GM18867 (cell line): ENCODE results near the gene SRC.

Source experiments
- ATAC-seq: cut with Tn5 transposase; IDR thresholded peaks from one replicate; pipeline ENCODE4 v1.9.1; 2021; ENCODE audit warnings: mild to moderate bottlenecking, moderate library complexity; ENCODE audit not compliant: unreplicated experiment

The SRC gene

DNA sequence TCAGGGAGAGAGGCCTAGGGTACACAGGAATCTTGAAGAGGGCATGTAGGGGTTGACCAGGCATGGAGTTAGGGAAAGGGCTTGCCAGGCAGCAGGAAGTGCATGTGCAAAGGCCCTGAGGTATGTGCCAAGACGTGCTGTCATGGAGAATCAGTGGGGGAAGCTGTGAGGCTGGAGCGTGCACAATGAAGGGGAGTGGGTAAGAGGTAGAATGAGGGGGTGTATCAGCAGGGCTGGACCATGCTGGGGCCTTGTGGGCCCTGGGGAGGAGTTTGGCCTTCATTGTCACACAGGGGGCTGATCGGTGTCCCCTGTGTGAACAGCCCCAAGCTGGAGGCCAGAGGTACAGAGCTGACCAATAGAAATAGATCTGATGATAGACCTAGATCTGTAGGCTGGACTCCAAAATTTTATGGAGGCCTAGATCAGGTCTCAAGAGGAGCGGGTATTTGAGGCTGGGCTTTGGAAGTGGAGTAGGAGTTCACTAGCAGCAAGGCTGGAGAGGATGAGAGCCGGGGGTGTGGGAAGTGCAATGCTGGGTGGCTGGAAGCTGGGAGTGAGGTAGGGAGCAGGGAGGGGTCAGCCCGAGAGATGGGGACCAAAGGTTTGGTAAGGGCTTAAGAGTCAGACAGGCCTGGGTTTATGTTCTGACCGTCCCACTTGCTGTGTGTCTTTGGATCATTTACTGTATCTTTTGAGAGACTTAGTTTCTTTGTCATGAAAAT, 3.0 kb downstream of the SRC start:
- no peak for ATAC-seq

DNA sequence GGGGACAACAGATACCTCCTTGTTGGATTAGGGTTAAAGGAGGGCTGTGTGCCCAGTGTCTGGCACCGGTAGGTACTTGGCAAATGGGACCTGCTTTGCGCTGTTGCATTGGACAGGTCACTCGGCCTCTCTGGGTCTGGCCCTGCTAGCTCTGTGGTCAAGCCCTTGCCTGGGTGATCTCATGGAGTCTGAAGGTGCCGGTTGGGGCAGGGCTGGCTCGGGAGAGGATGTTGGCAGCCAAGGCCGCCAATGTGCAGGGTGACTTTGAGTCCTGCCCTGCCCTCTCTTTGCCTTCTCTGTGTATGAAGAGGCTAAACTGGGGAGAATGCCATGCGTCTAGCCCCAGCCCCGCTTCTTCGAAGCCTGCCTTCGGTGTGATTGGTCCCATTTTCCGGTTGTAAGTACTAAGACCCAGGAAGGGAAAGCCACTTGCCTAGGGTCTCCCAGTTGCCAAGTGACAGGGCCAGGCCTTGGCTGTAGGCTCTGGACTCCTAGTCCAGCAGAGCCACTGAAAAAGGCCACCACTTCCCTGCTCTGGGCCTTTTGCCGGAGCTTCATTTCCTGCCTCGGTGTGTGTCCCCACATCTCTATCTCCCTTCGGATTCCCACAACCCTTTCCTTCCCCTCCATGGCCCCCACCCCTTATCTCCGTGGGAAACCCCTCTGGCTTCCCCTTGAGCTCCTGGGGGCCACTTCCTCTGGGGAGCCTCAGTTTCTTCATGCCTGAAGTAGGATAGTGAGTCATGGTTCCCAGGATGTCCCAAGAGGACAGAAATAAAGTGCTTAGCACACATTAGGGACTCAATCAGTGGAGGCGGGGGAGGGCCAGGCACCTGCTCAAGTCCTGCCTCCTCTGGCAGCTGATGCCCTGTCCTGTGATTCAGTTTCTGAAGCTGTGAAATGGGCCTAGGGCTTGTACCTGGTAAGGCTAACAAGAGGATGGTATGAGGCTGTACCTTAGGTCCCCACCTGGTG, 3.9 kb downstream of the SRC start:
- no peak for ATAC-seq

DNA sequence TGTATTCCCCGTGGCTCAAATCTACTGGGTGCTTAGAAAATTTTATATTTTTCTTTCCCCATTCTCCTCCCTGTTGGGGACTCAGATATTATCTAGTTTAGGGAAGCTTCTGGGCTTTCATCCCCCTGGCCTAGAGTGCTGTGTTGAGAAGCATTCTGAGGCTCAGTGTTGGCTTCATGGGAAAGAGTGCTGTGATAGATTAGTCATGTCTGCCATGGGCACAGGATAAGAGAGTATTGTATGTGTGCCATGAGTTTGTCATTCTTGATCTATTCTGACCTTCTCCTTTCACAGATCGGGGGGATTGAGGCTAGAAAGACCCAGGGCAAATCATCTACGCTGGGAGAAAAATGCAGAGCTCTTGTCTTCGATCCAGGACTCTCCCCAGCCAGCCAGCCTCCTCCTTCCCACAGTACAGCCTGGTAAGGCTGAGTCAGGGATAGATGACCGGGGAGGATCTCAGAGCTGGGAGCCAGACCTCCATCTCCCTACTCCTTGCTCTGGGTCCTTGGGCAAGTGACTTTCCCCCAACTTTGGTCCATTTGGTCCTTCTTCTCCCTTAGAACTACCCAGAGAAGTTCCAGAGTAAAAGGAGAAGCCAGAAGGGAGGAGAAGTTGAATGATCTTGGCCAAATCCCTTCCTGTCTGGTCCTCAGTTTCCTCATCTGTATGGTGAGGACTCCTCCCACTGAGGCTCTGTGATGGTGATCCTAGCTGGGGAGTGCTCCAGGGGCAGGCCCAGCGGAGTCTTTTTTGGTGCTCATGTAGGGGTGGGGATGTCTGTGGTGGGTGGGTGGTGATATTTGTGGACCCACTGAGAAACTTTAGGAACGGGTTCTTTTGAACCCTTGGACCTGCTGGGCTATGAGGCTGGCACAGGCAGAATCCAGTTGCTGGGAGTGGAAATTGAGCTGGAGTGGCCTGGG, 5.0 kb downstream of the SRC start:
- ATAC-seq = no peak

DNA sequence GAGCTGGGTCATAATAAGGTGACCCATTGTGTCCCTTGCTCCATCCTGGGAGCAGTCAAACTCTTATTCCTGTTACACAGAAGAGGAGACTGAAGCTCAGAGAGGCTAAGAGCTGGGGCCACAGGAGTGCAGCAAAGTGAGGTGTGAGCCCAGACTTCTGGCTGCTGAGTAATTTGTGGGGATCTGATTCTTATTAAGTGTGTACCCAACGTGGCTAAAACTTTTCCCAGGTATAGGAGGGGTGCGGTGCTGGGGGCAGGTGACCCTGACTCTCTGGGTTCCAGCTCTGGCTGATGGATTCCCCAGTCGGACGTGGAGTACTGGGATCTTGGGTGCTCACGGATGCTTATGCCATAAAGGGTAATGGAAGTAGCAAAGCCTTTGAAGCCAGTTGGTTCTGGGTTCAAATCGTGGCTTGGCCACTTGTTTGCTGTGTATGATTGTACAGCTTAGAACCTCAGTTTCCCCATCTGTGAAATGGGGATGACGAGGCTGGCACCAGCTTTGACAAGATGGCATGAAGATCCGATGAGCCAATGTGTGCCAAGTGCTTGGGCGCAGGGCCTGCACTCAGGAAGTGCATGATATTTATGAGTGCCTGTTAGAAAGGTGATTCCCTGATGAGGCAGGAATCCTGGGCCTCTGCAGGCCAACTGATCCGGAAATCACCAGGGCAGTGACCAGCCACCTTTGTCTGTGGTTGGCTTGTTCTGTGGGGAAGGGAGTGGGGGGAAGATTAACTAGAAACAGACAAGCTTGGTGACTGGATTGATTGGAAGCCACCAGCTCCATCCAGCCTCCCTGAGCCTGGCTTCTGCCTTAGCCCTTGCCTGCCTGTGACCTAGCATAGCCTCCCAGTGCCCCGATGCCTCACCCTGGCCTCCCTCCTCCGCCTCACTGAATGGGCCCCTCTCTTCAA, 6.0 kb downstream of the SRC start:
- ATAC-seq = no peak

DNA sequence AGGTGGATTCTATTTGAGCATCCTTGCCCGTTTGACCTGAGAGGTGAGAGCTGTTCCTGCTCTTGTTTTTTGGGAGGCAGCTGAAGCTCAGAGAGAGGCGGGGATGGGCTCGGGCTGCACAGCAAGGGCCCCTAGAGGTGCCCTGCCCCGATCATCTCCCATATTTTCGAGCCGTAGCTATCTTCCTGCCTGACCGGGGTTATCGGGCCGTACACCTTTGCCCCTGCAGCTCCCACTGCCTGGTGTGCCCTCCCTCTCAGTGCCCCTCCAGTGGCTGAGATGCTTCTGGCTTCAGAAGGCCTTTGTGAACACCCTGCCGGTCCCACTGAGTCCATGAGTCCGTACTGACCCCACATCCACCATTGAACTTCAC, 6.7 kb downstream of the SRC start:
- ATAC-seq = no peak

DNA sequence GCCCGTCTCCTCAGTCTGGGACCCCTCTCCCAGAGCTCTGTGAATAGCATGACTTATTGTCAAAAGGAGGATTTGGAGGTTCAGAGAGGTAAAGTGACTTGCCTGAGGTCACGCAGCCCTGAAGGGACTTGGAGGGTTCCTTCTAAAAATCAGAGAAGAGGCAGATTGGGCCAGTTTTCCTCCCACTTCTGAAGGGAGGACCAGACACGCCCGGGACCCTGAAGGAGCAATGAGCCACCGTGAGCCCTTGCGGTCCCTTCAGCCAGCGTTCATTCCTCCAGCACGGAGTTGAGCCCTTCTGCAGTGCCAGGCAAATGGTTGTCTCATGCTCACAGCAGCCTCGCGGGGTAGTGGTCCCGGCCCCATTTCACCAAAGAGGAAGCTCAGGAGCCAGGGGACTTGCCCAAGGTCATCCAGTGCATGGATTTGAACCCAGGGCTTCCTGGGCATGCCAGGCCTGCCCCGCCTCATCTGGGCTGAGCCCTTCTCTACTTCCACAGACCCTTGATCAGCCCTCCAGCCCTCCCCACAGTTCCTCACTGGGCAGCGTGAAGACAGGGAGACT, 7.4 kb downstream of the SRC start:
- no peak for ATAC-seq

DNA sequence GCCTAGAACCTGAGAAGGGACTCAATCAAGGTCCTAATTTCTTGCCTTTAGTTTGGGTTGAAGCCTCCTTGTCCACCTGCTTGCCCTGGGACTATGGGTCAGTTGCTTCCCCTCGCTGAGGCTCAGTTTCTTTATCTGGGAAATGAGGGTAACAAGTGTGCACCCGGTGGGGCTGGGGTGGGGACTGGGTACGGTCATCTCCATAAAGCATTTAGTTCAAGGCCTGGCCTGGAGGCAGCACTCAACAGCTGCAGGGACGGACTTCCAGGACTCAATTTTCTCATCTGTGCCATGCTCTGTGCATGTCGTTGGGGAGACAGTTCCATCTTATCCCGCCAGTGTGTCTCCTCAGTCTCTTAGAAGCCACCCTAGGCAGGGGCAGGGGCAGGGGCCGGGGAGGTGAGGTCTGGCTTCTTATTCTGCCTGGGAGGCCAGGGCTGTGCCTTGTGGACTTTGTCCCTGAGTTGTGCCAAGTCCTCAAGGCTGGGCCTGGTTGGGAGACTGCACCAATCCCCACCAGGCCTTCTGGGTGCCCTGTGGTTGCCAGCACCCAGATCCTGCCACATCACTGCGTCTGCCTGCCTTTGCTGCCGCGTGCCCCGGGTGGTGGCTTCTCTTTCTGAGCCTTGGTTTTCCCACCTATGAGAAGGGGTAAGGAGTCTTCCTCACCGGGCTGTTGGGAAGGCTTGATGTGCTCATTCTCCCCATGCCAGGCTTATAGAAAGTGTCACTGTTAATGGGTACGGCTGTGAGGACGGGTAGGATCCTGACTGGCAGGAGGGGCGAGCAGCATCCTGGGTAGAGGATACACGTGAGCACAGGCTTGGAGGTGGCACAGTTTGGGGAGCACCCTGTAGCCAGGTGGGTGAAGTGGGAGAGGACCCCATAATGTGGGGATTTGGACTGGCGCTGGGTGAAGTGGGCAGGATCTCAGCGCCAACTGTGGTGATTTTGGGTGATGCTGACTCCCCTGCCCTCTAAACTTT, 8.6 kb downstream of the SRC start:
- no peak for ATAC-seq

DNA sequence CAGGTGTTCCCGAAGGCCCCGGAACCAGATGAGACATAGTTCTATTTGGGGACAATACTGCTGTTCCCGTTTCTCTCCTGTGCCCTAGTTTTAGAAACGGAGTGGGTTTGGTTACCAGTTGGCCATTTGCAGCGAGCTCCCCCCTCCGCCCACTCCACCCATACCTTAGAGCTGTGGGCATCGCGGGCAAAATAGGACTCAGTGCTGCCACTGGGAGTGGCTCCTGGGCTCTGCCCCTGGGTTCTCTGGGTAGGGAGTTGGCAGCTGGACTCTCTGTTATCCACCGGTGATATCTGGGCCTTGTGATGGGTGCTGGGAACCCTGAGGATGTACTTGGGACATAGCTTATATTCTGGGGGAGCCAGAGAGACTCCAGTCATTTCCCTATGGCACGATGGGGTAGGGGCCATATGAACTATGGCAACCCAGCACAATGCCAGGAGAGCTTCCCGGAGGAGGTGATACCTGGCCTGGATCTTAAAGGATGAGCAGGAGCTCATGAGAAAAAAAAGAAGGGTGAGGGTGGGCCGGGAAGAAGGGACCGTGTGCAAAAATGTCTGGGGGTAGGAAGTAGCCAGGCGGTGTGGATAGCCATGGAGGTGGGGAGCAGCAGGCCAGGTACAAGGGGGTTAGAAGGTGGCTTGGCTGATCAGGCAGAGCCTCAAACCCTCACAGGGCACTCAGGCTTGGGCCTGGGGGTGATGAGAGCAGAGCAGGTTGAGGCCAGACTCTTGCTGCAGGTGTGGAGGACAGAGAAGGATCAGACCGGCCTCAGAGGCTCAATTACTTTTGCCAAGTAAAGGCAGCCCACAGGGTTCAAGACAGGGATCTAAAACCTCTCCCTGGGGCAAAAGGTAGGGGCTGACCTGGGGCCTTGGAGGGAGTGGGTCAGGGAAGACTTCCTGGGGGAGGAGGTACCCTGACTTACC, 9.6 kb downstream of the SRC start:
- no peak for ATAC-seq

DNA sequence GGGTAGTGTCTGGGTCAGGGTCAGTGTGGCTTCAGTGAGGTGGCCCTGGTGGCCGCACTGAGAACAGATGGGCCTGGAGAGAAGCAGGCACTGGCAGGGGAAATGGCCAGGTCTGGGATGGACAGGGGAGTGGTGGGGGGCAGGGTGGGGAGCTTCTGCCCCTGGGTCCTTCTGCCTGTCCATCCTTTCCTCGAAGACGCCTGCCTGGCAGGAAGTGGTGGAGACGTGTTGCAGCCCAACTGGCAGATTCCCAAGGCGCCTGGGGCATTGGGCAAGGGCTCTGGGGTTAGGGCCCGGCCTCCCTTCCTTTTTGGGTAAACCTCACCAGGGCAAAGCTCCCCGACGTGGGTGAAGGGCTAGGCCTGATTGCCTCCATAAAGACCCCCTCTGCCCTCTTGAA, 10.4 kb downstream of the SRC start:
- ATAC-seq = no peak

DNA sequence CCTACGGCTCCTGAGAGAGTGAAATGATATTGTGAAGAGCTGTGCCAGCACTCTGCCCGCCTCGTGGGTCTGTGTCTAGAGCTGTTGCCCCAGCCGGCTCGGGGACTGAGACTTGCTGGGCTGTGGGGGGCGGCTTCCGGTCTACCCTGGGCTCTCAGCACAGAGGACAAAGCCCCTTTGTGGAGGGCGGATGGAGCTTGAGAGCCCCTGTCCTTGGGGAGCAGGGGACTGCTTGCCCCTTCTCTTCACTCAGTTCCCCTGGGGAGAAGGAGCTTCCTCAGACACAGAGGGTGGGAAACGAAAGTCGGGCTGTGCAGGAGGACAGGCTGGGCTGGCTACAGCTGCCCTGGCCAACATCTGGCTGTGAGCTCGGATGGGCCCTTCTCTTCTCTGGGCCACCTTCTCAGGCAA, 11.0 kb downstream of the SRC start:
- no peak for ATAC-seq

DNA sequence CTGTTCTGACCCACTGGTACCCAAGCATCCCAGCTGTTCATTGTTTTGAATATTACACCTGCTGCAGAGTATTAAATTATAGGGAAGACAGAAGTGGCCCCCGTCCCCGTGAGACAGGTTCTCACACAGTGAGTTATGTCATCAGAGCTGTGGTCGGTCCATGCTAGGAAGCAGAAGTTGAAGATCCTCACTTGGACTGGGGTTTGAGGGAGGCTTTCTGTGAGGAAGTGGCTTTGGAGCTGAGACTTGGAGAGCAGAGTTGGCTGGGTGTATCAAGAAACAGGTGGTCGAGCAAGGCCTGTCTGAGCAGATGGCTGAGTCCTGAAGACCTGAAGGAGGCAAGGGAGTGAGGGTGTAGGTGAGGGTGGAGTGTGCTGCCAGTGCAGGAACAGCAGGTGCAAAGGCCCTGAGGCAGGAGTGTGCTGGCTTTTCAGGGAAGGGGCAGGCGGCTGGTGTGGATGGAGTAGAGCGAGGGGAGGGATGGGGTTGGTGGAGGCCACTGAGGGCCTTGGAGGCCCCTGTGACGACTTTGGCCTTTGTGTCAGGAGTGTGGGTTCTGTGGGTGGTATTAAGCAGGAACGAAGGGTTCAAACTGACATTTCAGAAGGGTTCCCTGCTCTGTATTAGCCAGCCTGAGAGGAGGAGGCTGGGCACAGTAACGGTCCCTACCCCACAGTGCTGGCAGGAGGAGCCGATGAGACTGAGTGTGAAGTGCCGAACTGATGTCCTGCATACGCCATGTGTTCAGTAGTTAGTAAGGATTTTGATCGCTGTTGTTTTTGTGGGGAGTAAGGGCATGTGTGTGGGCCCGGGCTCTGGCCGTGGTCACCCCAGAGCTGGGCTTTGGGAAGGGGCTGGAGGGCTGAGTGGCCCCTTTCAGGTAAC, 11.8 kb downstream of the SRC start:
- ATAC-seq = no peak

DNA sequence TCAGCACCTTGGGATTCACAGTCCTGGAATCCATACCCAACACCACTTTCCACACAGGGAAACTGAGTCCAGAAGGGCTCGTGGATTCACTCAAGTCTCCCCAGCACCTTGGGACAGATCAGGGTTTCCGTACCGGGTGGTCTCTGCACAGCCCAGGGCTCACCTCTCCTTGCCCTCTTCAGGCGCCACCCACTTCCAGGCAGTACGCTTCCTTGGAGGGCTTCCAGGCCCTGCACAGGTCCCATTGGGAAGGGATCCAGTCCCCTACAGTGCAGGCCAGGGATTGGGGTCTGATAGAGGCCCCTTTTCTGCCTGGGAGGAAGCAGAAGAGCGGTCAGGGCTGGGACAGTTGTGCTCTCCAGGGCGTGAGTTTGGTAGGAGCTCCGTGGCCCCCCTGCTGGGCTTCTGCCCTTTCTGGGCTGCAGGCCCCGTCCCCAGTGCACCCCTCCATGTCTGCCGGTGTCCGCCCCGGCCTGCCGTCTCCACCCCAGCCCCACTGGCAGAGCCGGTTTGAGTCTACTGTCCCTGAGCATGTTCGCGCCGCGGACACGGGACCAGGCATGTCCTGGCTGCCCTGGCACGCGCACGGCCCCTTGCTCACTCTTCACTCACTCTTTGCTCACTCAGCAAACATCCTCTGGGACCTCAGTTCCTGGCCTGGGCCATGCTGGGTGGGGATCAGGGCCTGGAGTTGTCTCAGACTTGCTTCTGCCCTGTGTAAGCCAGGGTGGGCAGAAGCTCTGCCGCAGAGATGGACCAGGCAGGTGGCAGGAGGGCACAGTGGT, 12.6 kb downstream of the SRC start:
- no peak for ATAC-seq

DNA sequence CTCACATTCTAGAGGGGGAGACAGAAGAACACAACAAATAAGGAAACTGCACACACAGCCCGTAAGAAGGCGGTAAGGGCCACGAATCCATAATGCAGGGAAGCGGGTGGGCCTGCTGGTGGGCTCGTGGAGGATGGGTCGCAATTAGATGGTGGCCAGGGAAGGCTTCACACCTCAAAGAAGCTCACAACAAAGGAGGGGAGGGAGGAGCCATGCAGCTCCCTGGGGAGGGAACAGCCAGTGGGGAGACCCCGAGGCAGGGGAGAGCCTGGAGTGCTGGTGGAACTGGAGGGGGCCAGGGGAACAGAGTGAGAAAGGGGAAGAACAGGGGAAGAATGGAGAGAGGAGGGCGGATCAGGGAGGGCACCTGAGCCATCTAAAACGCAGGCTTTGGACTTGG, 13.4 kb downstream of the SRC start:
- ATAC-seq = no peak

DNA sequence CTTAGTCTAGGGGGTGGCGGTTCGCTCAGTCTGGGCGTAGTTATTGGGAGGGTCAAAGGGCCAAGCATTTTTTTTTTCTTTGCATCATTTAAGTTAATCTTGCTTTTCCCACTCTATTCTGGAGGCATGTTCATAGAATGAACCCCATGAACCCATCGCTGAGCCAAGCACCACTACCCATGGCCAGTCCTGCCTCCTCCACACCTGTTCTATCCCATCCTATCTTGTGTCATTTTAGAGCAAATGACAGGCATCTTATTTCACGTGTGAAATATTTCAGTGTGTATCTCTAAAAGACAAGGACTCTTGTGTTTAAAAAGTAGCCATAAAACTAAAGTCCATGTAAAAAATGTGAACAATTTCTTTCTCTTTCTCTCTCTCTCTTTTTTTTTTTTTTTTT, 13.9 kb downstream of the SRC start:
- ATAC-seq = no peak

DNA sequence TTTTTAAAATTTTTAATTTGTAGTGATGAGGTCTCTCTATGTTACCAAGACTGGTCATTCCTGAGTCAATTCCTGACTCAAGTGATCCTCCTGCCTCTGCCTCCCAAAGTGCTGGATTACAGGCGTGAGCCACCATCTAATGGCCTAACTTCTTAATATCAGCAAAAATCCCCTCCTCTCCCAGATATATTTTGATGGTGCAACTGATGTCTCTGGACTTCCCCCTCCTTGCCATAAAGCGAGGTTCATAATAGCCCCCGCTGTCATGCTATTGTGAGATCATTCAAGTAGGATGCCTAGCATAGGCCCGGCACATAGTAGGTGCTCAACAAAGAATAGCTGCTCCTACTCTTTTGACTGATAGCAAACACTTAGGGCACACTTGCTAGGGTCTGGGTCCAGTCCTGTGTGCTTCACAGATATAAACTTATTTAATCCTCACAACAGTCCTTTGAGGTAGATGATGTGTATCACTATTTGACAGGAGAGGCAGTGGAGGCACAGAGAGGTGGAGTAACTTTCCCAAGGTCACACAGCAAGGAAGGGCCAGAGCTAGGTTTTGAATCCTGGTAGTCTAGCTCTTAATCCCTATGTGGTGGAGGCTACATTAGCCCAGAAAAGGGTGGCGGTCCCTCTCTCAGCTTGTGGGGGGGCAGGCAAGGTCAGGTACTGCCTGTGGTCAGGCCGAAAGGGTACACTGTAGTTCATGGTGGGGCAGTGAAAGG, 14.6 kb downstream of the SRC start:
- ATAC-seq = no peak
